ENCODE results near the gene RBM42. TPM values are rescaled to one million over a fixed set of nuclear protein-coding genes. Genes with fewer than 3 reads are reported as not detected.

The RBM42 gene
- total RNA-seq, 1 donor from 2014 or later: 56.1 TPM

DNA sequence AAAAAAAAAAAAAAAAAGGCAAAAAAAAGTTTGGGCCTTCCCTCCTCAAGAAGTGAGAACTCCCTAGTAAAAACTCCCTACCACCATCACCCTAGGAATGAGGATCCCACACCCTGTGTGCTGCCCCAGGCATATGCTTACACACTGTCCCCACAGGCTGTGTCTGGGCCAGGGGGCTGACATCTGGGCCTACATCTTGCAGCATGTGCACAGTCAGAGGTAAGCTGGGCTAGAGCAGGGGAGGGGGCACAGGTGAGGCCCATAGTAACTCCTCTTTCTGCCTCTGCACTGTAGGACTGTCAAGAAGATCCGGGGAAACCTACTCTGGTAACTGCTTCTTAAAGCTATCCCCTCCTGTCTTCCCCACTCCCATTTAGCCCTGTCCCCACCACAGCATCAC lies 15.3 kb upstream of the RBM42 start:
- Histone ChIP-seq H3K27me3 (ENCODE audit: low read depth) (no peaks in the 10 kb centered on the region), H3K4me1 (peaks cover 14% of the 10 kb centered on the region), H3K27ac (no peak overlapping the region), H3K4me3 (no peak overlapping the region), H3K9me3 (no peaks in the 10 kb centered on the region), H3K36me3 (peaks cover 9% of the 10 kb centered on the region)
- intact Hi-C loops (cut with DNase I): no loop called here
- DNase-seq (no peak), ATAC-seq (no peak)
- TF ChIP-seq, protein P1, sequence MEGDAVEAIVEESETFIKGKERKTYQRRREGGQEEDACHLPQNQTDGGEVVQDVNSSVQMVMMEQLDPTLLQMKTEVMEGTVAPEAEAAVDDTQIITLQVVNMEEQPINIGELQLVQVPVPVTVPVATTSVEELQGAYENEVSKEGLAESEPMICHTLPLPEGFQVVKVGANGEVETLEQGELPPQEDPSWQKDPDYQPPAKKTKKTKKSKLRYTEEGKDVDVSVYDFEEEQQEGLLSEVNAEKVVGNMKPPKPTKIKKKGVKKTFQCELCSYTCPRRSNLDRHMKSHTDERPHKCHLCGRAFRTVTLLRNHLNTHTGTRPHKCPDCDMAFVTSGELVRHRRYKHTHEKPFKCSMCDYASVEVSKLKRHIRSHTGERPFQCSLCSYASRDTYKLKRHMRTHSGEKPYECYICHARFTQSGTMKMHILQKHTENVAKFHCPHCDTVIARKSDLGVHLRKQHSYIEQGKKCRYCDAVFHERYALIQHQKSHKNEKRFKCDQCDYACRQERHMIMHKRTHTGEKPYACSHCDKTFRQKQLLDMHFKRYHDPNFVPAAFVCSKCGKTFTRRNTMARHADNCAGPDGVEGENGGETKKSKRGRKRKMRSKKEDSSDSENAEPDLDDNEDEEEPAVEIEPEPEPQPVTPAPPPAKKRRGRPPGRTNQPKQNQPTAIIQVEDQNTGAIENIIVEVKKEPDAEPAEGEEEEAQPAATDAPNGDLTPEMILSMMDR (IDR thresholded peaks at IDR 0.05): no peak

DNA sequence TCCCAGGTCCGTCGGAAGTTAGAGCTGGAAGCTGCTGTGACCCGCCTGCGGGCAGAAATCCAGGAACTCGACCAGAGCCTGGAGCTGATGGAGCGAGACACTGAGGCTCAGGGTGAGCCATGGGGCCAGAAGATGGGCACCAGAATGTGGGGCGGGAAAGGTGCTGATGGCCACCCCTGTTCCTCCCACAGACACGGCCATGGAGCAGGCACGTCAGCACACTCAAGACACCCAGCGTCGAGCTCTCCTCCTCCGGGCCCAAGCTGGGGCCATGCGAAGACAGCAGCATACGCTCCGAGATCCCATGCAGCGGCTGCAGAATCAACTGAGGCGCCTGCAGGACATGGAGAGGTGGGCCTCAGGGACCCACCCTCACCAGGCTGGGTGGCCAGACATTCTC lies 13.8 kb upstream of the RBM42 start:
- intact Hi-C loops (cut with DNase I): no loop called here
- Histone ChIP-seq H3K4me3 (no peak overlapping the region), H3K4me1 (peaks cover 14% of the 10 kb centered on the region), H3K36me3 (peaks cover 10% of the 10 kb centered on the region), H3K9me3 (no peaks in the 10 kb centered on the region), H3K27me3 (ENCODE audit: low read depth) (no peaks in the 10 kb centered on the region), H3K27ac (no peak overlapping the region)
- TF ChIP-seq, protein P1 (IDR thresholded peaks at IDR 0.05): no peak
- DNase-seq (no peak), ATAC-seq (no peak)

DNA sequence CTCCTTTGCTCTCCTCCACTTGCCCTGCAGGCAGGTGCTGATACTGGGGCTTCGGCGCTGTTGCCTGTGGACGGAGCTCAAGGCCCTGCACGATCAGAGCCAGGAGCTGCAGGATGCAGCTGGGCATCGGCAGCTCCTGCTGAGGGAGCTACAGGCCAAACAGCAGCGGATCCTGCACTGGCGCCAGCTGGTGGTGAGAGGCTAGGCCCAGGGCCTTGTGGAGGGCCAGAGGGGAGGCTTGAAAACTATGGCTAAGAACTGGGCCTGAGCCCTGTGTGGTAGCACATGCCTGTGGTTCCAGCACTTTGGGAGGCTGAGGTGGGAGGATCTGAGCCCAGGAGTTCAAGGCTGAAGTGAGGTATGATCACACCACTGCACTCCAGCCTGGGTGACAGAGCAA lies 10.0 kb upstream of the RBM42 start:
- ATAC-seq (no peak), DNase-seq (no peak)
- Histone ChIP-seq H3K4me1 (no peaks in the 10 kb centered on the region), H3K4me3 (no peak overlapping the region), H3K36me3 (peaks cover 17% of the 10 kb centered on the region), H3K27ac (no peak overlapping the region), H3K9me3 (no peaks in the 10 kb centered on the region), H3K27me3 (ENCODE audit: low read depth) (no peaks in the 10 kb centered on the region)
- intact Hi-C loops (cut with DNase I): no loop called here
- TF ChIP-seq, protein P1 (IDR thresholded peaks at IDR 0.05): no peak

DNA sequence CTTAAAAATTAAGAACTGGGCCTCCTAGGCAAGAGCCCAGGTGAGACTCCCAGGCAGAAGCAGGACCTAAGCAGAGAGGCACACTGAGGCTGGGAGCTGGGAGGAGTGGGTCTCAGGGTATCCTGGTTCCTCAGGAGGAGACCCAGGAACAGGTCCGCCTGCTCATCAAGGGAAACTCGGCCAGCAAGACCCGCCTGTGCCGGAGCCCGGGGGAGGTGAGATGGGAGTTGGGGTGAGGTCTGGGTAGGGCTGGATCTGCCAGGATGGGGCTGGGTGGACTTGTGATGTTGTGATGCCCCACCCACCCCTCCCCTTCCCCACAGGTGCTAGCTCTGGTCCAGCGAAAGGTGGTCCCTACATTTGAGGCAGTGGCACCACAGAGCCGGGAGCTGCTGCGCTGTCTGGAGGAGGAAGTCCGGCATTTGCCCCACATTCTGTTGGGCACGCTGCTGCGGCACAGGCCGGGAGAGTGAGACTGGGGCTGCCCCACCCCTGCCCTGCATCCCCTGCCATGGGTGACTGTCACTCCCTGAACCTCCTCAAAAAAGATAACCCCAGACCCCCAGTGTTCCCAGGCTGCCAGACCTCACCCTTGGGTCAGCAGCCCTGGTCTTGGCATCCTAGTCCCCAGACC lies 9.4 kb upstream of the RBM42 start:
- TF ChIP-seq, protein P1 (IDR thresholded peaks at IDR 0.05): no peak
- ATAC-seq (no peak), DNase-seq (no peak)
- peaks cover 17% of the 10 kb centered on the region for H3K36me3 ChIP-seq
- intact Hi-C loops (cut with DNase I): no loop called here
- no peak overlapping the region for H3K27ac ChIP-seq
- H3K4me1 ChIP-seq: no peaks in the 10 kb centered on the region
- no peak overlapping the region for H3K4me3 ChIP-seq
- no peaks in the 10 kb centered on the region for H3K9me3 ChIP-seq
- H3K27me3 ChIP-seq (ENCODE audit: low read depth): no peaks in the 10 kb centered on the region

DNA sequence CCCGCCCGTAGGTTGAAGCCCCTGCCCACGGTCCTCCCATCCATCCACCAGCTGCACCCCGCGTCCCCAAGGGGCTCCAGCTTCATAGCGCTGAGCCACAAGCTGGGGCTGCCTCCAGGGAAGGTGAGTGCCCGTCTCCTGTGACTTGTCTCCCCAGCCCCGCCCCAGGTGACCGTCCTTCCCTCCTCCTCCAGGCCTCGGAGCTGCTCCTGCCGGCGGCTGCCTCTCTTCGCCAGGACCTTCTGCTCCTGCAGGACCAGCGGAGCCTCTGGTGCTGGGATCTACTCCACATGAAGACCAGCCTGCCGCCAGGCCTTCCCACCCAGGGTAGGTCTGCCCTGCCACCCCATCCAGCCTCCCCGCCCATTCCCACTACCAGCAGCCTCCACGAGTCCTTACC lies 8.8 kb upstream of the RBM42 start:
- DNase-seq (no peak), ATAC-seq (no peak)
- no peak overlapping the region for H3K4me3 ChIP-seq
- no peaks in the 10 kb centered on the region for H3K4me1 ChIP-seq
- H3K27ac ChIP-seq: no peak overlapping the region
- TF ChIP-seq, protein P1 (IDR thresholded peaks at IDR 0.05): no peak
- peaks cover 17% of the 10 kb centered on the region for H3K36me3 ChIP-seq
- H3K9me3 ChIP-seq: no peaks in the 10 kb centered on the region
- intact Hi-C loops (cut with DNase I): no loop called here
- H3K27me3 ChIP-seq (ENCODE audit: low read depth): no peaks in the 10 kb centered on the region
